SU-DHL-6 (cell line): ENCODE results near the gene SLC6A7.

Source experiments
- H2AFZ ChIP-seq: fragments of 200-600 bp; sonication (generic); 2 replicates; pipeline ENCODE4 v1.6.1; 2014; ENCODE audit warnings: low read depth, mild to moderate bottlenecking, moderate library complexity, mixed read lengths, antibody characterized with exemption, low read length; ENCODE audit not compliant: severe bottlenecking
- H3F3A ChIP-seq: fragments of 200-600 bp; shearing (Covaris generic); 2 replicates; pipeline ENCODE4 v1.6.0; 2016; ENCODE audit warnings: antibody characterized with exemption, mild to moderate bottlenecking; ENCODE audit not compliant: insufficient read depth
- H3K27ac ChIP-seq: fragments of 200-600 bp; sonication (generic); 2 replicates; pipeline ENCODE4 v1.5.1; 2016; ENCODE audit warnings: low read depth, mild to moderate bottlenecking, low read length, moderate library complexity, mixed read lengths
- H3K27me3 ChIP-seq: fragments of 200-600 bp; sonication (generic), shearing (Covaris generic); 2 replicates; pipeline ENCODE4 v1.6.0; 2014; ENCODE audit warnings: mild to moderate bottlenecking, low read length
- H3K36me3 ChIP-seq: fragments of 200-600 bp; sonication (generic); 2 replicates; pipeline ENCODE4 v1.6.1; 2014; ENCODE audit warnings: mild to moderate bottlenecking, low read length, mixed read lengths
- H3K4me2 ChIP-seq: fragments of 300-600, 200-600 bp; shearing (Covaris generic), sonication (generic); 2 replicates; pipeline ENCODE4 v1.6.0; 2014; ENCODE audit warnings: low read length, low read depth, mild to moderate bottlenecking; ENCODE audit not compliant: poor library complexity, severe bottlenecking
- H3K4me3 ChIP-seq: fragments of 200-600 bp; sonication (generic); 2 replicates; pipeline ENCODE4 v1.5.1; 2014; ENCODE audit warnings: antibody characterized with exemption, low read length, mild to moderate bottlenecking, mixed read lengths; ENCODE audit not compliant: insufficient read depth, poor library complexity, severe bottlenecking
- H3K79me2 ChIP-seq: fragments of 200-600 bp; sonication (generic); 2 replicates; pipeline ENCODE4 v1.6.1; 2014; ENCODE audit warnings: mild to moderate bottlenecking, low read length, moderate library complexity; ENCODE audit not compliant: insufficient read depth
- H3K9ac ChIP-seq: fragments of 200-600 bp; sonication (generic); 2 replicates; pipeline ENCODE4 v1.7.0; 2014; ENCODE audit warnings: mild to moderate bottlenecking, low read length
- H3K9me2 ChIP-seq: fragments of 200-600 bp; sonication (generic); replicated peaks from 2 replicates; pipeline ENCODE4 v1.6.1; 2014; ENCODE audit warnings: low read length; ENCODE audit not compliant: insufficient read depth
- H3K9me3 ChIP-seq: fragments of 200-600 bp; sonication (generic); 2 replicates; pipeline ENCODE4 v1.6.1; 2014; ENCODE audit warnings: low read length, mixed read lengths; ENCODE audit not compliant: insufficient read depth
- H4K20me1 ChIP-seq: fragments of 200-600 bp; sonication (generic); 2 replicates; pipeline ENCODE4 v1.6.1; 2014; ENCODE audit warnings: low read depth, mild to moderate bottlenecking, antibody characterized with exemption, low read length, moderate library complexity, mixed read lengths
- CTCF ChIP-seq: fragments of 200-600 bp; sonication (generic); IDR thresholded peaks from one replicate; pipeline ENCODE4 v1.5.1; 2017; ENCODE audit warnings: antibody characterized with exemption, mild to moderate bottlenecking, low read length, moderate library complexity; ENCODE audit not compliant: insufficient read depth, poor library complexity, severe bottlenecking
- EZH2phosphoT487 ChIP-seq: fragments of 200-600 bp; sonication (generic), shearing (Covaris generic); conservative IDR thresholded peaks from 2 replicates; pipeline ENCODE4 v1.6.1; 2018; ENCODE audit warnings: mild to moderate bottlenecking, antibody characterized with exemption, low read length, moderate library complexity, mixed read lengths

SLC6A7 gene

GRCh38 chr5:150224483-150225027, 34.7 kb downstream of the SLC6A7 start:
- no peaks in the 10 kb centered on the region for H3K9me2 ChIP-seq
- no peak overlapping the region for H2AFZ ChIP-seq
- no peak overlapping the region for H3K4me2 ChIP-seq
- H3K9me3 ChIP-seq: no peaks in the 10 kb centered on the region
- H3K79me2 ChIP-seq: no peaks in the 10 kb centered on the region
- no peak overlapping the region for H3K4me3 ChIP-seq
- H3K27ac ChIP-seq: no peak overlapping the region
- H3K9ac ChIP-seq: no peak overlapping the region
- no peaks in the 10 kb centered on the region for H4K20me1 ChIP-seq
- H3K36me3 ChIP-seq: no peaks in the 10 kb centered on the region
- TF ChIP-seq CTCF (no peak), EZH2phosphoT487 (no peak)
- H3K27me3 ChIP-seq: no peaks in the 10 kb centered on the region
- H3F3A ChIP-seq: no peaks in the 10 kb centered on the region

GRCh38 chr5:150227036-150227435, 37.2 kb downstream of the SLC6A7 start:
- TF ChIP-seq EZH2phosphoT487 (no peak), CTCF (no peak)
- H3K27me3 ChIP-seq: no peaks in the 10 kb centered on the region
- H3F3A ChIP-seq: no peaks in the 10 kb centered on the region
- H3K36me3 ChIP-seq: no peaks in the 10 kb centered on the region
- no peaks in the 10 kb centered on the region for H3K9me2 ChIP-seq
- H3K9me3 ChIP-seq: no peaks in the 10 kb centered on the region
- H3K9ac ChIP-seq: no peak overlapping the region
- no peak overlapping the region for H2AFZ ChIP-seq
- H3K79me2 ChIP-seq: no peaks in the 10 kb centered on the region
- no peak overlapping the region for H3K4me2 ChIP-seq
- H4K20me1 ChIP-seq: no peaks in the 10 kb centered on the region
- no peak overlapping the region for H3K4me3 ChIP-seq
- no peak overlapping the region for H3K27ac ChIP-seq

- Histone ChIP-seq H3K27ac (no peak overlapping the region), H3K4me2 (no peak overlapping the region), H3K4me3 (no peak overlapping the region), H3K27me3 (no peaks in the 10 kb centered on the region), H3K36me3 (no peaks in the 10 kb centered on the region), H3F3A (no peaks in the 10 kb centered on the region), H3K9me2 (no peaks in the 10 kb centered on the region), H3K79me2 (no peaks in the 10 kb centered on the region), H3K9ac (no peak overlapping the region), H2AFZ (no peak overlapping the region), H3K9me3 (no peaks in the 10 kb centered on the region), H4K20me1 (no peaks in the 10 kb centered on the region)
- TF ChIP-seq EZH2phosphoT487 (no peak), CTCF (no peak)
Measured at GRCh38 chr5:150227606-150228273, 37.9 kb downstream of the SLC6A7 start.
